Right lobe of liver (tissue), 4 donors: Measurements from ENCODE around the gene RHOT1.

Experiments used
- POLR2A ChIP-seq: fragments of 450-650 bp; IDR thresholded peaks from one replicate; pipeline ENCODE4 v1.6.1; 2017; ENCODE audit warnings: antibody characterized with exemption, mild to moderate bottlenecking
- TF ChIP-seq, protein P1 (sequence below), 4 donors: fragments of 200-600 bp in 3 of 4; fragments of 450-650 bp in 1 of 4; IDR thresholded peaks; one replicate each; pipeline versions ENCODE4 v1.5.1 to v1.8.0; 2016 to 2022; ENCODE audit warnings: antibody characterized with exemption in 4 of 4, mild to moderate bottlenecking in 2 of 4
- donor health status: DM: no; HTN: no; CAD: no.
- donor health status: DM: no; HTN: no; CAD: no.
- donor health status: DM: no; HTN: yes; CAD: no.

GRCh38 chr17:32117399-32117798 lies 24.9 kb upstream of the RHOT1 start:
- TF ChIP-seq, protein P1, sequence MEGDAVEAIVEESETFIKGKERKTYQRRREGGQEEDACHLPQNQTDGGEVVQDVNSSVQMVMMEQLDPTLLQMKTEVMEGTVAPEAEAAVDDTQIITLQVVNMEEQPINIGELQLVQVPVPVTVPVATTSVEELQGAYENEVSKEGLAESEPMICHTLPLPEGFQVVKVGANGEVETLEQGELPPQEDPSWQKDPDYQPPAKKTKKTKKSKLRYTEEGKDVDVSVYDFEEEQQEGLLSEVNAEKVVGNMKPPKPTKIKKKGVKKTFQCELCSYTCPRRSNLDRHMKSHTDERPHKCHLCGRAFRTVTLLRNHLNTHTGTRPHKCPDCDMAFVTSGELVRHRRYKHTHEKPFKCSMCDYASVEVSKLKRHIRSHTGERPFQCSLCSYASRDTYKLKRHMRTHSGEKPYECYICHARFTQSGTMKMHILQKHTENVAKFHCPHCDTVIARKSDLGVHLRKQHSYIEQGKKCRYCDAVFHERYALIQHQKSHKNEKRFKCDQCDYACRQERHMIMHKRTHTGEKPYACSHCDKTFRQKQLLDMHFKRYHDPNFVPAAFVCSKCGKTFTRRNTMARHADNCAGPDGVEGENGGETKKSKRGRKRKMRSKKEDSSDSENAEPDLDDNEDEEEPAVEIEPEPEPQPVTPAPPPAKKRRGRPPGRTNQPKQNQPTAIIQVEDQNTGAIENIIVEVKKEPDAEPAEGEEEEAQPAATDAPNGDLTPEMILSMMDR (IDR thresholded peaks at IDR 0.05) = no peak
- TF ChIP-seq POLR2A = no peak
